Measurements from ENCODE around the gene GRAP. TPM values are rescaled to one million over a fixed set of nuclear protein-coding genes. Genes with fewer than 3 reads are reported as not detected.

Gene GRAP
- total RNA-seq, 4 donors from 2014 or later = 2.1 to 4.1 (median 3.5) TPM

DNA sequence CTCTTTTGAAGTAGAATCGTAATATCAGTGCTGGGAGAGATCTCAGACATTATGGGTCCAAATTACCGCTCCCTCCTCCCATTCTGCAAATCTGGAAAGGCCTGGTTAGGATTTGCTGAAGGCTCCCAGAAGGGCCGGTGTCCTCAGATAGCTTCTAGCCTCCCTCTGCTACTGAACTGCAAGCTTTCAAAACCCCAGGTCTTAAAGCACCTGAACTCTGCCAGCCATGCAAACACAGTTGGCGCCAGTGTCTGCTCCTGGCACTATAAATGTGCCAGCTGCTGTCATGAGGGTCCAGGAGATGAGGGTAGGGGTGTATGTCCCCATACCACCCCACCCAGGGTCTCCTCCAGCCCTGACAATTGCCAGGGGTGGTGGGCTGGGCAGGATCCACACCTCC, 70.6 kb downstream of the GRAP start:
- Histone ChIP-seq H3K36me3 (peaks cover 0 to 37% (median 15%) of the 10 kb centered on the region in 4 donors), H3K9me3 (no peaks in the 10 kb centered on the region), H3K27me3 (no peaks in the 10 kb centered on the region), H3K4me3 (no peak overlapping the region), H3K4me1 (no peaks in the 10 kb centered on the region), H3K27ac (replicated peaks in 1 of 4) (no peak overlapping the region)
- no peak for DNase-seq (ENCODE audit: extremely low spot score)
- WGBS = 88% methylated on average over 3 of the region's 4 CpGs
- intact Hi-C loops (cut with DNase I) = no loop called here
- no peak for TF ChIP-seq CTCF (IDR thresholded peaks at IDR 0.05)
- TF ChIP-seq POLR2A (IDR thresholded peaks at IDR 0.05; ENCODE audit: low read depth) = no peak
- no peak for TF ChIP-seq POLR2AphosphoS5 (IDR thresholded peaks at IDR 0.05)
- TF ChIP-seq EP300 (IDR thresholded peaks at IDR 0.05) = no peak

GRCh38 chr17:18975597-18975996, 71.2 kb downstream of the GRAP start:
- intact Hi-C loops (cut with DNase I) = no loop called here
- Histone ChIP-seq H3K4me1 (no peaks in the 10 kb centered on the region), H3K36me3 (peaks cover 0 to 43% (median 17%) of the 10 kb centered on the region in 4 donors), H3K4me3 (no peak overlapping the region), H3K9me3 (no peaks in the 10 kb centered on the region), H3K27me3 (no peaks in the 10 kb centered on the region), H3K27ac (replicated peaks in 1 of 4) (no peak overlapping the region)
- TF ChIP-seq POLR2AphosphoS5 (IDR thresholded peaks at IDR 0.05) (no peak), EP300 (IDR thresholded peaks at IDR 0.05) (no peak), POLR2A (IDR thresholded peaks at IDR 0.05; ENCODE audit: low read depth) (no peak), CTCF (IDR thresholded peaks at IDR 0.05) (no peak)
- DNase-seq (ENCODE audit: extremely low spot score) = no peak
- WGBS = 89% methylated on average over 13 of the region's 13 CpGs

DNA sequence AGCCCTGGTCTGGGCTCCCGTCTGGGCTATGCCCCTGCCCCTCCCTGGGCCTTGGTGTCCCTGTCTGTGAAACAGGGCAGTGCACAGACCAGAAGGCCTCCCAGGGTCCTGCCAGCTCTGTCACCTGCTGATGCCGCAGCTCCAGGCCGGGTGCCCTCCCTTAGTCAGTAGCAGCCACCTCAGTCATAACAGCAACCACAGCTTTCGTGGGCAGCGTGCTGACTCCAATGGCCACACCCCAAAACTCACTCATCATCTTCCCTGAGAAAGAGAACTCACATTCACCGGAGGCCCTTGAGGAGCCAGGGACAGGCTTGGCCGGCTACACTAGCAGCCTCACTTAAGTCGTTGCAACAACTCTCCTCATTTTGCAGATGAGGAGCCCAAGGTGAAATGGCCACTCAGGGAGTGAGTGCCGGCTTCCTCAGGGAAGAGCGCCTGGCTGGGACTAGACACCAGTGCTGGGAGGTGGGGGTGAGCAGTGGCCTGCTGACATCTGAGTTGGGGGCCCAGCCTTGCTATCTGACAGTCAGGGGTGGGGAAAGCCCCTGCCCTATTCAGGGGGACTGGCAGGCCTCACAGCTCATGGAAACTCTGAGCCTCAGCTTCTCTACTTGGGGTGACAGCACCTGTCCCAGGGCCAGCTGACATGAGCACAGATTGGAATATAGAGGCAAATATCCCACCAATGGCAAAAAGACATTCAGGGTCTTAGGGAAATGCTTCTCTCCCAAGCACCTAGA, 72.2 kb downstream of the GRAP start:
- no peak overlapping the region for H3K4me3 ChIP-seq
- DNase-seq (ENCODE audit: extremely low spot score) = no peak
- peaks cover 0 to 45% (median 17%) of the 10 kb centered on the region in 4 donors for H3K36me3 ChIP-seq
- no peaks in the 10 kb centered on the region for H3K27me3 ChIP-seq
- no peak overlapping the region for H3K27ac ChIP-seq (replicated peaks in 1 of 4)
- TF ChIP-seq CTCF (IDR thresholded peaks at IDR 0.05) (no peak), POLR2AphosphoS5 (IDR thresholded peaks at IDR 0.05) (no peak), POLR2A (IDR thresholded peaks at IDR 0.05; ENCODE audit: low read depth) (no peak), EP300 (IDR thresholded peaks at IDR 0.05) (no peak)
- H3K4me1 ChIP-seq = peaks cover 0 to 4% (median 0%) of the 10 kb centered on the region in 4 donors
- 83% methylated on average over 8 of the region's 10 CpGs for WGBS
- no peaks in the 10 kb centered on the region for H3K9me3 ChIP-seq
- intact Hi-C loops (cut with DNase I) = no loop called here

- no peak for DNase-seq (ENCODE audit: extremely low spot score)
- intact Hi-C loops (cut with DNase I) = no loop called here
- H3K27me3 ChIP-seq = no peaks in the 10 kb centered on the region
- peaks cover 0 to 19% (median 3%) of the 10 kb centered on the region in 4 donors for H3K36me3 ChIP-seq
- TF ChIP-seq POLR2AphosphoS5 (IDR thresholded peaks at IDR 0.05) (no peak), EP300 (IDR thresholded peaks at IDR 0.05) (no peak)
- no peak overlapping the region for H3K4me3 ChIP-seq
- 96% methylated on average over 5 of the region's 7 CpGs for WGBS
- H3K9me3 ChIP-seq = no peaks in the 10 kb centered on the region
- no peak overlapping the region for H3K27ac ChIP-seq (replicated peaks in 1 of 4)
- peaks cover 0 to 10% (median 4%) of the 10 kb centered on the region in 4 donors for H3K4me1 ChIP-seq
These were observed 75.0 kb downstream of the GRAP start for GRCh38 chr17:18971801-18972200.

Small RNA genes within 50 kb of the gene (small RNA-seq; reads per million reads assigned to genes)
- 0 reads per million in 3 donors for gene AC090286.3

Other genes with a start within 250 kb of the GRAP start
- 10 to 100 TPM; 19.2 to 29.1 (median 22.3) TPM for gene PRPSAP2, start 188.8 kb downstream of the GRAP start, total RNA-seq
- gene SLC5A10, start 94.8 kb downstream of the GRAP start, total RNA-seq = not detected
- gene FAM83G, start 42.2 kb downstream of the GRAP start, total RNA-seq = 10 to 100 TPM in 2 of 4 donors, 1 to 10 TPM in 2; 3.7 to 16.7 (median 11.8) TPM
- gene GRAPL, start 80.6 kb upstream of the GRAP start, total RNA-seq = 1 to 10 TPM in 3 of 4 donors, not detected in 1; 1.5 to 2.1 (median 1.7) TPM
- gene EPN2, start 190.4 kb upstream of the GRAP start, total RNA-seq = 10 to 100 TPM; 26.5 to 49.2 (median 38.9) TPM

Data from esophagus muscularis mucosa (tissue), 4 donors.